SK-N-SH treated with all-trans-retinoic acid at 6 μM for 48 hours (cell line): ENCODE data around the gene ERCC8.

ENCODE experiments used
- ATAC-seq: fragments of 200-7000 bp; cut with Tn5 transposase; 3 replicates; pipeline ENCODE4 v1.9.1; 2020; ENCODE audit warnings: mild to moderate bottlenecking, moderate library complexity
- ARNTL ChIP-seq: fragments of 450-650 bp; formaldehyde crosslinking; IDR thresholded peaks from 2 replicates; pipeline ENCODE4 v1.5.0; 2020; ENCODE audit warnings: low read depth, mild to moderate bottlenecking, moderate library complexity, borderline replicate concordance
- BACH2 ChIP-seq: fragments of 250-450 bp; sonication (Bioruptor Pico); IDR thresholded peaks from 2 replicates; pipeline ENCODE4 v1.9.0; 2021; ENCODE audit warnings: mild to moderate bottlenecking, borderline replicate concordance
- CSDC2 ChIP-seq: fragments of 250-450 bp; sonication (Bioruptor Pico); IDR thresholded peaks from 2 replicates; pipeline ENCODE4 v1.5.0; 2020; ENCODE audit warnings: mild to moderate bottlenecking, moderate library complexity
- CSRNP3 ChIP-seq: fragments of 250-450 bp; sonication (Bioruptor Pico); IDR thresholded peaks from 2 replicates; pipeline ENCODE4 v1.5.1; 2021; ENCODE audit warnings: mild to moderate bottlenecking, moderate library complexity
- ESRRG ChIP-seq: fragments of 250-450 bp; sonication (Bioruptor Pico); IDR thresholded peaks from 2 replicates; pipeline ENCODE4 v1.6.1; 2021; ENCODE audit warnings: mild to moderate bottlenecking
- GLIS3 ChIP-seq: fragments of 250-450 bp; sonication (Bioruptor Pico); IDR thresholded peaks from 2 replicates; pipeline ENCODE4 v1.5.0; 2020; ENCODE audit warnings: mild to moderate bottlenecking, moderate library complexity
- ISL1 ChIP-seq: fragments of 250-450 bp; sonication (Bioruptor Pico); IDR thresholded peaks from 2 replicates; pipeline ENCODE4 v2.1.2; 2022; ENCODE audit warnings: mild to moderate bottlenecking, moderate library complexity
- OSR1 ChIP-seq: fragments of 250-450 bp; sonication (Bioruptor Pico); IDR thresholded peaks from 2 replicates; pipeline ENCODE4 v1.8.0; 2022; ENCODE audit warnings: moderate library complexity, mild to moderate bottlenecking, inconsistent platforms
- PATZ1 ChIP-seq: fragments of 250-450 bp; sonication (Bioruptor Pico); IDR thresholded peaks from 2 replicates; pipeline ENCODE4 v1.8.0; 2020; ENCODE audit warnings: mild to moderate bottlenecking, moderate library complexity, borderline replicate concordance
- PPARA ChIP-seq: fragments of 250-450 bp; sonication (Bioruptor Pico); IDR thresholded peaks from 2 replicates; pipeline ENCODE4 v1.5.0; 2020; ENCODE audit warnings: mild to moderate bottlenecking, borderline replicate concordance
- RARB ChIP-seq: fragments of 250-450 bp; sonication (Bioruptor Pico); IDR thresholded peaks from 2 replicates; pipeline ENCODE4 v1.8.0; 2021; ENCODE audit warnings: mild to moderate bottlenecking, moderate library complexity
- SNAI2 ChIP-seq: fragments of 250-450 bp; sonication (Bioruptor Pico); IDR thresholded peaks from 2 replicates; pipeline ENCODE4 v1.5.0; 2020; ENCODE audit warnings: mild to moderate bottlenecking, moderate library complexity
- TCF4 ChIP-seq: fragments of 250-450 bp; sonication (Bioruptor Pico); IDR thresholded peaks from 2 replicates; pipeline ENCODE4 v1.8.0; 2021; ENCODE audit warnings: mild to moderate bottlenecking, moderate library complexity, borderline replicate concordance
- TOX ChIP-seq: fragments of 250-450 bp; sonication (Bioruptor Pico); IDR thresholded peaks from 2 replicates; pipeline ENCODE4 v1.8.0; 2021; ENCODE audit warnings: mild to moderate bottlenecking, moderate library complexity, borderline replicate concordance
- TSHZ2 ChIP-seq: fragments of 250-450 bp; sonication (Bioruptor Pico); IDR thresholded peaks from 2 replicates; pipeline ENCODE4 v1.5.0; 2020; ENCODE audit warnings: mild to moderate bottlenecking, moderate library complexity
- ZC3H10 ChIP-seq: fragments of 250-450 bp; sonication (Bioruptor Pico); IDR thresholded peaks from 2 replicates; pipeline ENCODE4 v1.5.1; 2021; ENCODE audit warnings: mild to moderate bottlenecking, moderate library complexity
- ZFP3 ChIP-seq: fragments of 250-450 bp; sonication (Bioruptor Pico); IDR thresholded peaks from 2 replicates; pipeline ENCODE4 v1.5.0; 2020; ENCODE audit warnings: mild to moderate bottlenecking, moderate library complexity
- ZFP30 ChIP-seq: fragments of 450-650 bp; formaldehyde crosslinking; IDR thresholded peaks from 2 replicates; pipeline ENCODE4 v1.5.0; 2022; ENCODE audit warnings: mild to moderate bottlenecking, moderate library complexity
- ZNF565 ChIP-seq: fragments of 450-650 bp; formaldehyde crosslinking; conservative IDR thresholded peaks from 2 replicates; pipeline ENCODE4 v1.5.0; 2020; ENCODE audit warnings: low read depth, mild to moderate bottlenecking, moderate library complexity
- ZNF70 ChIP-seq: fragments of 450-650 bp; formaldehyde crosslinking; IDR thresholded peaks from 2 replicates; pipeline ENCODE4 v1.5.0; 2020; ENCODE audit warnings: mild to moderate bottlenecking, moderate library complexity
- ZNF8 ChIP-seq: fragments of 450-650 bp; formaldehyde crosslinking; IDR thresholded peaks from 2 replicates; pipeline ENCODE4 v1.5.0; 2020; ENCODE audit warnings: mild to moderate bottlenecking, moderate library complexity
- TF ChIP-seq, protein P1 (sequence below): fragments of 250-450 bp; sonication (Bioruptor Pico); IDR thresholded peaks from 2 replicates; pipeline ENCODE4 v1.8.0; 2021; ENCODE audit warnings: low read depth, mild to moderate bottlenecking, moderate library complexity, borderline replicate concordance
- TF ChIP-seq, protein P2 (sequence below): fragments of 250-450 bp; sonication (Bioruptor Pico); IDR thresholded peaks from 2 replicates; pipeline ENCODE4 v1.5.1; 2020; ENCODE audit warnings: low read depth, mild to moderate bottlenecking, moderate library complexity

ERCC8 gene

GRCh38 chr5:60842871-60843385 lies 101.9 kb downstream of the ERCC8 start:
- TF ChIP-seq PPARA (CRISPR knock-in tag) (no peak), ZFP3 (no peak), CSDC2 (CRISPR knock-in tag) (no peak), TCF4 (CRISPR knock-in tag) (no peak), TOX (no peak), PATZ1 (CRISPR knock-in tag) (no peak), SNAI2 (CRISPR knock-in tag) (no peak), ZNF565 (CRISPR knock-in tag) (no peak), BACH2 (CRISPR knock-in tag) (no peak), ZFP30 (CRISPR knock-in tag) (no peak), ARNTL (no peak), TSHZ2 (CRISPR knock-in tag) (no peak), OSR1 (CRISPR knock-in tag) (no peak), ZNF8 (CRISPR knock-in tag) (no peak), RARB (CRISPR knock-in tag) (no peak), GLIS3 (CRISPR knock-in tag) (no peak), ESRRG (CRISPR knock-in tag) (no peak)
- TF ChIP-seq, protein P1, sequence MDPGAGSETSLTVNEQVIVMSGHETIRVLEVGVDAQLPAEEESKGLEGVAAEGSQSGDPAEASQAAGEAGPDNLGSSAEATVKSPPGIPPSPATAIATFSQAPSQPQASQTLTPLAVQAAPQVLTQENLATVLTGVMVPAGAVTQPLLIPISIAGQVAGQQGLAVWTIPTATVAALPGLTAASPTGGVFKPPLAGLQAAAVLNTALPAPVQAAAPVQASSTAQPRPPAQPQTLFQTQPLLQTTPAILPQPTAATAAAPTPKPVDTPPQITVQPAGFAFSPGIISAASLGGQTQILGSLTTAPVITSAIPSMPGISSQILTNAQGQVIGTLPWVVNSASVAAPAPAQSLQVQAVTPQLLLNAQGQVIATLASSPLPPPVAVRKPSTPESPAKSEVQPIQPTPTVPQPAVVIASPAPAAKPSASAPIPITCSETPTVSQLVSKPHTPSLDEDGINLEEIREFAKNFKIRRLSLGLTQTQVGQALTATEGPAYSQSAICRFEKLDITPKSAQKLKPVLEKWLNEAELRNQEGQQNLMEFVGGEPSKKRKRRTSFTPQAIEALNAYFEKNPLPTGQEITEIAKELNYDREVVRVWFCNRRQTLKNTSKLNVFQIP (CRISPR knock-in tag) = no peak
- TF ChIP-seq, protein P2, sequence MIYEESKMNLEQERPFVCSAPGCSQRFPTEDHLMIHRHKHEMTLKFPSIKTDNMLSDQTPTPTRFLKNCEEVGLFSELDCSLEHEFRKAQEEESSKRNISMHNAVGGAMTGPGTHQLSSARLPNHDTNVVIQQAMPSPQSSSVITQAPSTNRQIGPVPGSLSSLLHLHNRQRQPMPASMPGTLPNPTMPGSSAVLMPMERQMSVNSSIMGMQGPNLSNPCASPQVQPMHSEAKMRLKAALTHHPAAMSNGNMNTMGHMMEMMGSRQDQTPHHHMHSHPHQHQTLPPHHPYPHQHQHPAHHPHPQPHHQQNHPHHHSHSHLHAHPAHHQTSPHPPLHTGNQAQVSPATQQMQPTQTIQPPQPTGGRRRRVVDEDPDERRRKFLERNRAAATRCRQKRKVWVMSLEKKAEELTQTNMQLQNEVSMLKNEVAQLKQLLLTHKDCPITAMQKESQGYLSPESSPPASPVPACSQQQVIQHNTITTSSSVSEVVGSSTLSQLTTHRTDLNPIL (CRISPR knock-in tag) = no peak
- ATAC-seq = peak; percentile 34; the same call in 2 of the 3 replicates

DNA sequence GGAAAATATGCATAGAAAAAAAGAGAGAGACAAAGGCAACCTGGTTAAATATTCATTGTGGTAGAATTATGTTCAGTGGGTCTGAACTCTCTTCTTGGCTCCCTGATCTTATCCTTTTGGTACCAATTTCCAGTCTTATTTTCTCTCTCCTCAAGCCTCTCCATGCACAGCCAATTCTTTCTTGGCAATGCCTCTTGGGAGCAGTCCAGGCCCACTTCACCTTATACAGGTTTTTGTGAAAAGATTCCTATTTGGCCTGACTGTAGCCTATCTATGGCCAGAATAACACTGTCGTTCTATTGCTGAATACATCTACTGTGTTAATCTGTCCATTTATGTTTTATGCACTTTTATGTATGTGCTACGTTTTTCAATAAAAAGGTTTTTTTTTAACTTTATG lies 103.5 kb downstream of the ERCC8 start:
- TF ChIP-seq CSRNP3 (CRISPR knock-in tag) (no peak), OSR1 (CRISPR knock-in tag) (no peak), ISL1 (no peak), ESRRG (CRISPR knock-in tag) (no peak), ZNF565 (CRISPR knock-in tag) (no peak), ZNF70 (no peak), ZNF8 (CRISPR knock-in tag) (no peak), TCF4 (CRISPR knock-in tag) (no peak), PPARA (CRISPR knock-in tag) (no peak), CSDC2 (CRISPR knock-in tag) (no peak), TOX (no peak), ZFP3 (no peak), ZC3H10 (CRISPR knock-in tag) (no peak), ARNTL (no peak)
- ATAC-seq = no peak
